PC-3 (cell line): Measurements from ENCODE around the gene HP1BP3. TPM values are rescaled to one million over a fixed set of nuclear protein-coding genes. Genes with fewer than 3 reads are reported as not detected.
A peak's percentile ranks its signal among the peaks of the same experiment; 100 is the strongest.
"Not testable (repeated sequence)": the region's sequence is repeated elsewhere in the genome, so short reads cannot be mapped to it uniquely, and the experiment has no call there.

Experiments
- ATAC-seq: fragments of 200-7000 bp; cut with Tn5 transposase; 2 replicates; pipeline ENCODE4 v1.9.1; 2020; ENCODE audit warnings: mild to moderate bottlenecking, moderate library complexity
- BruUV-seq: library from RNA; stranded (reverse); fragments of 400-500 nt; replicated peaks from 2 replicates; lab custom pipeline; 2021; lab: Mats Ljungman, UMichigan
- CTCF ChIA-PET: fragments of 300-600 bp; sonication (Branson Sonifier 250); formaldehyde crosslinking; loops from one replicate; lab custom pipeline; 2022; ENCODE audit warnings: antibody characterized with exemption; lab: Charles Lee
- POLR2A ChIA-PET: fragments of 300-600 bp; sonication (Branson Sonifier 250); formaldehyde crosslinking; loops from one replicate; lab custom pipeline; 2022; ENCODE audit warnings: antibody characterized with exemption; ENCODE audit not compliant: unreplicated experiment; lab: Charles Lee
- DNase-seq: peaks from one replicate; pipeline ENCODE4 v3.0.0-alpha.2; 2015
- H2AFZ ChIP-seq: fragments of 300-600 bp; sonication (generic); 2 replicates; pipeline ENCODE4 v1.6.0; 2016; ENCODE audit warnings: antibody characterized with exemption, low read length
- H3F3A ChIP-seq: fragments of 300-600 bp; sonication (generic); one replicate; pipeline ENCODE4 v1.6.0; 2017; ENCODE audit warnings: antibody characterized with exemption, low read length, control low read depth, mild to moderate bottlenecking; ENCODE audit not compliant: unreplicated experiment
- H3K27ac ChIP-seq: fragments of 300-600 bp; sonication (generic); 2 replicates; pipeline ENCODE4 v1.5.1; 2016; ENCODE audit warnings: mild to moderate bottlenecking, low read length
- H3K27me3 ChIP-seq: fragments of 300-600 bp; sonication (generic); 2 replicates; pipeline ENCODE4 v1.6.1; 2016; ENCODE audit warnings: low read length, mixed read lengths
- H3K36me3 ChIP-seq: fragments of 300-600 bp; sonication (generic); 2 replicates; pipeline ENCODE4 v1.6.1; 2016; ENCODE audit warnings: low read depth, mixed run types, low read length, mixed read lengths
- H3K4me1 ChIP-seq: fragments of 300-600 bp; sonication (generic); 2 replicates; pipeline ENCODE4 v1.5.1; 2016; ENCODE audit warnings: low read length; ENCODE audit not compliant: insufficient read depth
- H3K4me2 ChIP-seq: fragments of 300-600 bp; sonication (generic); 2 replicates; pipeline ENCODE4 v1.6.0; 2016; ENCODE audit warnings: low read length
- H3K4me3 ChIP-seq: fragments of 300-600 bp; sonication (generic); 2 replicates; pipeline ENCODE4 v1.5.1; 2016; ENCODE audit warnings: mild to moderate bottlenecking, low read length, mixed read lengths
- H3K79me2 ChIP-seq: fragments of 300-600 bp; sonication (generic); 2 replicates; pipeline ENCODE4 v1.6.1; 2017; ENCODE audit warnings: low read length, mixed read lengths
- H3K9ac ChIP-seq: fragments of 300-600 bp; sonication (generic); 2 replicates; pipeline ENCODE4 v1.6.0; 2016; ENCODE audit warnings: mild to moderate bottlenecking, low read length
- H3K9me2 ChIP-seq: fragments of 300-600 bp; sonication (generic); replicated peaks from 2 replicates; pipeline ENCODE4 v1.6.1; 2016; ENCODE audit warnings: mixed run types, low read length, mixed read lengths
- H3K9me3 ChIP-seq: fragments of 300-600 bp; sonication (generic); 2 replicates; pipeline ENCODE4 v1.6.1; 2016; ENCODE audit warnings: low read length, mixed read lengths
- H4K20me1 ChIP-seq: fragments of 300-600 bp; sonication (generic); 2 replicates; pipeline ENCODE4 v1.6.1; 2016; ENCODE audit warnings: low read length, mixed read lengths
- EZH2 ChIP-seq: fragments of 300-600 bp; sonication (generic); IDR thresholded peaks from one replicate; pipeline ENCODE4 v1.6.1; 2017; ENCODE audit warnings: antibody characterized with exemption, mild to moderate bottlenecking, low read length; ENCODE audit not compliant: unreplicated experiment
- EZH2phosphoT487 ChIP-seq: fragments of 300-600 bp; sonication (generic); IDR thresholded peaks from 2 replicates; pipeline ENCODE4 v1.6.1; 2018; ENCODE audit warnings: mild to moderate bottlenecking, antibody characterized with exemption, low read length, borderline replicate concordance
- intact Hi-C: fragments of 100-400 bp; cut with micrococcal nuclease; formaldehyde crosslinking; loops from 2 replicates; pipeline ENCODE4 v1.9.0; 2023
- total RNA-seq: library from RNA; depleted of rRNA; stranded (reverse); fragments of >200 nt; gene quantifications from 2 replicates; pipeline ENCODE4 v1.2.3, GENCODE V29; 2014
- TF ChIP-seq, protein P1 (sequence below): fragments of 300-600 bp; sonication (generic); conservative IDR thresholded peaks from 2 replicates; pipeline ENCODE4 v1.5.1; 2017; ENCODE audit warnings: antibody characterized with exemption, low read depth, mild to moderate bottlenecking, low read length

HP1BP3 gene
- total RNA-seq, 1 experiment from 2014 or later: 243 TPM

DNA sequence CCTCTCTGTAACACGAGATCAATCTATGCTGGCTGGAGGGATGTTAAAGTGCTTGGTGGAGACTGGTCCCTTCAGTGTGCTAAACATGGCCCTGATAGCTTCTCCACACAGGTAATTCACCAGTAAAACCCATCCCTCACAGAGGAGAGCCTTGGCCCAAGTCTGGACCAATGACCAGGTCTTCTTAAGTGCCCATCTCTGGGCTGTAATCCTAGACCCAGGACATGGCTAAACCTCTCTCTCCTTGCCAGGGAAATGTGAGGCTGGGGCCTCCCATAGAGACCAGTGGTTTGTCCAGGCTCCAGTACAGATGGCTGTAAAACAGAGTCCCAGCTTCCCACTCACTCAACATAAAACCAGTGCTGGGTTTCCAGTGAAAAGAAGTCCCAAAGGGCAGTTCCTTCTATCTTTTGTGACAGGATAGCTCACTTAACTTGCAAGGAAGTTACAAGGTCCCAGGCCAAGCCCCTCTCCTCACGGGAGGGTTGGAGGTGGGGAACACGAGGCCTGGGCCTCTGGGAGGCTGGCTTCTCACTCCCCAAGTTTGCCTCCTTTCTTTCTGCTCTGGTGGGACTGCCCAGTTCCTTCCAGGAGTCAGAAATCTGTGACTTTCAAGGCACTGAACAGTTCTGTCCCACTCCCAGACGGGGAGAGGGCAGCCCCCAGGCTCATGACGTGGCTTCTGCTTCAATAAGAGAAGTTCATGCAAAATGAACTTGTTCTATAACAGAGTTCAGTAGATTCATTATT lies 67.1 kb downstream of the HP1BP3 start:
- ChIA-PET POLR2A (no interaction called here), CTCF (no interaction called here)
- Histone ChIP-seq H2AFZ (no peak overlapping the region), H3K27me3 (no peaks in the 10 kb centered on the region), H3K79me2 (no peaks in the 10 kb centered on the region), H3K9ac (no peak overlapping the region), H3K4me1 (peaks cover 3% of the 10 kb centered on the region; the same call in 1 of the 2 replicates), H3K4me2 (no peak overlapping the region), H3K36me3 (no peaks in the 10 kb centered on the region), H3K4me3 (no peak overlapping the region), H3K9me3 (no peaks in the 10 kb centered on the region), H3K27ac (no peak overlapping the region), H3K9me2 (no peaks in the 10 kb centered on the region), H4K20me1 (no peaks in the 10 kb centered on the region), H3F3A (no peaks in the 10 kb centered on the region)
- no TSS peak for BruUV-seq
- TF ChIP-seq EZH2phosphoT487: no peak
- TF ChIP-seq, protein P1, sequence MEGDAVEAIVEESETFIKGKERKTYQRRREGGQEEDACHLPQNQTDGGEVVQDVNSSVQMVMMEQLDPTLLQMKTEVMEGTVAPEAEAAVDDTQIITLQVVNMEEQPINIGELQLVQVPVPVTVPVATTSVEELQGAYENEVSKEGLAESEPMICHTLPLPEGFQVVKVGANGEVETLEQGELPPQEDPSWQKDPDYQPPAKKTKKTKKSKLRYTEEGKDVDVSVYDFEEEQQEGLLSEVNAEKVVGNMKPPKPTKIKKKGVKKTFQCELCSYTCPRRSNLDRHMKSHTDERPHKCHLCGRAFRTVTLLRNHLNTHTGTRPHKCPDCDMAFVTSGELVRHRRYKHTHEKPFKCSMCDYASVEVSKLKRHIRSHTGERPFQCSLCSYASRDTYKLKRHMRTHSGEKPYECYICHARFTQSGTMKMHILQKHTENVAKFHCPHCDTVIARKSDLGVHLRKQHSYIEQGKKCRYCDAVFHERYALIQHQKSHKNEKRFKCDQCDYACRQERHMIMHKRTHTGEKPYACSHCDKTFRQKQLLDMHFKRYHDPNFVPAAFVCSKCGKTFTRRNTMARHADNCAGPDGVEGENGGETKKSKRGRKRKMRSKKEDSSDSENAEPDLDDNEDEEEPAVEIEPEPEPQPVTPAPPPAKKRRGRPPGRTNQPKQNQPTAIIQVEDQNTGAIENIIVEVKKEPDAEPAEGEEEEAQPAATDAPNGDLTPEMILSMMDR: no peak
- no peak for TF ChIP-seq EZH2
- ATAC-seq: no peak
- no peak for DNase-seq
- intact Hi-C loops: no loop called here

DNA sequence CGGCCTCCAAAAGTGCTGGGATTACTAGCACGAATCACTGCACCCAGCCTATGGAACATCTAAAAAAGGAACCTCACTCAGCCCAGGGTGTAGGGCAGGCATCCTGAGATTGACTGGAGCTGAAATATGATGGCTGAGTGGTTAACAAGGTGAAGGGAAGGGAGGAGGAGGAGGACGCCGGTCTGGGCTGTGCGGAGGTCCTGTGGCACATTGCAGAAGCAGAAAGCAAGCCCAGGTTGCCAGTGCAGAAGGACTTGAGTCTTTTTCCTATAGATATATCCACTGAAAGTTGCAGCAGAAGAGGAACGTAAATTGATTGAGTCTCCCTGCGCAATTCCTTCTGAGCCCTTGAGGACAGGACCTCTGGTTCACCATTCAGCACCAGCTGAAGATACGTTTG lies 67.8 kb downstream of the HP1BP3 start:
- H3K4me3 ChIP-seq: no peak overlapping the region
- TF ChIP-seq EZH2phosphoT487: no peak
- TF ChIP-seq EZH2: no peak
- TF ChIP-seq, protein P1: no peak
- POLR2A ChIA-PET: no interaction called here
- no peaks in the 10 kb centered on the region for H3F3A ChIP-seq
- intact Hi-C loops: no loop called here
- no peak overlapping the region for H3K9ac ChIP-seq
- no peaks in the 10 kb centered on the region for H3K79me2 ChIP-seq
- no peak for ATAC-seq
- no peaks in the 10 kb centered on the region for H3K9me2 ChIP-seq
- H3K9me3 ChIP-seq: no peaks in the 10 kb centered on the region
- H3K27me3 ChIP-seq: no peaks in the 10 kb centered on the region
- no peak overlapping the region for H3K4me2 ChIP-seq
- no peaks in the 10 kb centered on the region for H3K36me3 ChIP-seq
- 0 out of 2 replicates have a peak, but pooled peaks cover 3% of the 10 kb centered on the region for H3K4me1 ChIP-seq
- no peak overlapping the region for H2AFZ ChIP-seq
- no peak for DNase-seq
- no peaks in the 10 kb centered on the region for H4K20me1 ChIP-seq
- no TSS peak for BruUV-seq
- H3K27ac ChIP-seq: no peak overlapping the region
- CTCF ChIA-PET: no interaction called here

GRCh38 chr1:20718343-20718882 lies 68.7 kb downstream of the HP1BP3 start:
- CTCF ChIA-PET, H3F3A ChIP-seq, H3K36me3 ChIP-seq, BruUV-seq, H3K27me3 ChIP-seq, H3K79me2 ChIP-seq, H4K20me1 ChIP-seq, H3K9me3 ChIP-seq, intact Hi-C loops, H3K27ac ChIP-seq, H3K4me1 ChIP-seq, DNase-seq, H3K9ac ChIP-seq, H3K9me2 ChIP-seq, ATAC-seq: not testable (repeated sequence)
- Histone ChIP-seq H3K4me3 (peak overlapping the region; percentile 55; the same call in 1 of the 2 replicates), H3K4me2 (peak overlapping the region; percentile 79), H2AFZ (peak overlapping the region; percentile 81)
- POLR2A ChIA-PET: interaction anchor here (0.6 kb wide), 1 partner anchor 635 kb away, joined by 4 read pairs; no protein-coding TSS in a partner anchor
